Natural killer cell (primary cell): ENCODE data around the gene HYAL3. TPM values are rescaled to one million over a fixed set of nuclear protein-coding genes. Genes with fewer than 3 reads are reported as not detected.
A peak's percentile ranks its signal among the peaks of the same experiment; 100 is the strongest.

Experiments
- ATAC-seq, 3 donors: fragments of 150-1000 bp in 2 of 3; fragments of 200-7000 bp in 1 of 3; cut with Tn5 transposase; 1 replicate in 1 of 3; 2 replicates in 2 of 3; pipeline ENCODE4 v1.10.0; 2021; ENCODE audit warnings: mild to moderate bottlenecking in 2 of 3, moderate library complexity in 2 of 3
- DNase-seq, 2 donors: peaks; one replicate each; pipeline versions ENCODE4 v3.0.0 to v3.0.0-alpha.2; 2013 to 2021; ENCODE audit warnings: mixed read lengths in 1 of 2
- H3K27ac ChIP-seq: one replicate; pipeline ENCODE4 v1.5.1; 2013; ENCODE audit warnings: mild to moderate bottlenecking, low read length
- H3K27me3 ChIP-seq: one replicate; pipeline ENCODE4 v1.6.1; 2013; ENCODE audit warnings: low read length; ENCODE audit not compliant: control insufficient read depth, insufficient read depth
- H3K36me3 ChIP-seq: one replicate; pipeline ENCODE4 v1.6.1; 2013; ENCODE audit warnings: low read length; ENCODE audit not compliant: control insufficient read depth, insufficient read depth
- H3K4me1 ChIP-seq: one replicate; pipeline ENCODE4 v1.6.1; 2013; ENCODE audit warnings: low read length; ENCODE audit not compliant: control insufficient read depth, insufficient read depth
- H3K4me3 ChIP-seq: one replicate; pipeline ENCODE4 v1.5.1; 2013; ENCODE audit warnings: low read length
- H3K9me3 ChIP-seq: one replicate; pipeline ENCODE4 v1.6.1; 2013; ENCODE audit warnings: low read length; ENCODE audit not compliant: control insufficient read depth, insufficient read depth
- H3K27ac Mint-ChIP-seq, 2 donors: one replicate each; pipeline ENCODE4 v1.8.0; 2022; ENCODE audit warnings: mild to moderate bottlenecking in 2 of 2, mixed read lengths in 2 of 2, moderate library complexity in 1 of 2
- H3K27me3 Mint-ChIP-seq, 2 donors: one replicate each; pipeline ENCODE4 v1.8.0; 2022; ENCODE audit warnings: low read depth in 2 of 2, mixed read lengths in 2 of 2
- H3K36me3 Mint-ChIP-seq: one replicate; pipeline ENCODE4 v1.8.0; 2022; ENCODE audit warnings: mixed read lengths
- H3K4me1 Mint-ChIP-seq, 2 donors: one replicate each; pipeline ENCODE4 v1.8.0; 2022; ENCODE audit warnings: mixed read lengths in 2 of 2
- H3K4me3 Mint-ChIP-seq: one replicate; pipeline ENCODE4 v1.8.0; 2022; ENCODE audit warnings: mild to moderate bottlenecking, moderate library complexity, mixed read lengths
- H3K9me3 Mint-ChIP-seq, 2 donors: one replicate each; pipeline ENCODE4 v1.8.0; 2022; ENCODE audit warnings: mixed read lengths in 2 of 2
- CTCF ChIP-seq: fragments of 200-600 bp; IDR thresholded peaks from one replicate; pipeline ENCODE4 v1.8.0; 2022; ENCODE audit warnings: antibody characterized with exemption
- whole genome bisulfite sequencing: methylation state at CpG from one replicate; pipeline ENCODE4 v1.1.7; 2013; ENCODE audit warnings: missing lambda C conversion rate; ENCODE audit not compliant: insufficient coverage; 5-methylcytosine and 5-hydroxymethylcytosine counted together
- intact Hi-C: fragments of 100-400 bp; cut with micrococcal nuclease; formaldehyde crosslinking; loops from one replicate; pipeline ENCODE4 v1.14.2; 2022
- total RNA-seq, 4 donors: library from RNA; stranded (reverse); fragments of 120-200 nt in 1 of 4; gene quantifications; one replicate each; pipeline versions ENCODE4 v1.2.3 to v1.2.4, GENCODE V29; 2013 to 2022

Gene HYAL3
- total RNA-seq, 3 donors from 2014 or later (not counting 1 experiment from before 2014, with no cell fraction given): 0.93 to 2.0 (median 1.2) TPM

- Mint-ChIP-seq H3K27me3 (no peaks in the 10 kb centered on the region), H3K9me3 (no peaks in the 10 kb centered on the region), H3K4me1 (peaks cover 5 to 20% of the 10 kb centered on the region in 2 donors), H3K4me3 (peak overlapping the region; percentile 77), H3K27ac (peak overlapping the region; percentile 71 to 84), H3K36me3 (no peaks in the 10 kb centered on the region)
- Histone ChIP-seq H3K27ac (peak overlapping the region; percentile 43), H3K4me1 (peaks cover 27% of the 10 kb centered on the region), H3K4me3 (no peak overlapping the region), H3K27me3 (no peaks in the 10 kb centered on the region), H3K36me3 (peaks cover 42% of the 10 kb centered on the region), H3K9me3 (no peaks in the 10 kb centered on the region)
- DNase-seq: no peak
- intact Hi-C loops: loop anchor here (1.0 kb wide), 3 partner anchors 13 to 33 kb away; partner anchors contain the start of gene IFRD2
- peak in 2 of 3 donors; percentile 11 to 15 for ATAC-seq
- no peak for TF ChIP-seq CTCF
- 64% methylated on average over 18 of the region's 18 CpGs for WGBS
Observed at GRCh38 chr3:50259432-50260026, 39.7 kb downstream of the HYAL3 start.

GRCh38 chr3:50258979-50259378 lies 40.2 kb downstream of the HYAL3 start:
- Mint-ChIP-seq H3K27ac (peak overlapping the region; percentile 54 to 71), H3K4me1 (peaks cover 5 to 24% of the 10 kb centered on the region in 2 donors), H3K27me3 (no peaks in the 10 kb centered on the region), H3K9me3 (no peaks in the 10 kb centered on the region), H3K36me3 (no peaks in the 10 kb centered on the region), H3K4me3 (peak overlapping the region; percentile 45)
- TF ChIP-seq CTCF: no peak
- no peak overlapping the region for H3K4me3 ChIP-seq
- H3K9me3 ChIP-seq: no peaks in the 10 kb centered on the region
- 90% methylated on average over 16 of the region's 16 CpGs for WGBS
- H3K4me1 ChIP-seq: peaks cover 33% of the 10 kb centered on the region
- no peak for DNase-seq
- no peaks in the 10 kb centered on the region for H3K27me3 ChIP-seq
- ATAC-seq: no peak
- H3K36me3 ChIP-seq: peaks cover 47% of the 10 kb centered on the region
- intact Hi-C loops: no loop called here
- no peak overlapping the region for H3K27ac ChIP-seq

- intact Hi-C loops: no loop called here
- Mint-ChIP-seq H3K27me3 (no peaks in the 10 kb centered on the region), H3K27ac (peak overlapping the region; percentile 54 to 71), H3K9me3 (no peaks in the 10 kb centered on the region), H3K4me3 (peak overlapping the region; percentile 17), H3K36me3 (no peaks in the 10 kb centered on the region), H3K4me1 (peaks cover 5 to 33% of the 10 kb centered on the region in 2 donors)
- WGBS: 98% methylated on average over 10 of the region's 17 CpGs
- TF ChIP-seq CTCF: no peak
- DNase-seq (no peak), ATAC-seq (no peak)
- Histone ChIP-seq H3K27me3 (no peaks in the 10 kb centered on the region), H3K27ac (no peak overlapping the region), H3K4me1 (peaks cover 37% of the 10 kb centered on the region), H3K4me3 (no peak overlapping the region), H3K9me3 (no peaks in the 10 kb centered on the region), H3K36me3 (peaks cover 53% of the 10 kb centered on the region)
Observed at GRCh38 chr3:50258029-50258680, 41.0 kb downstream of the HYAL3 start.
